Measurements from ENCODE around the gene TPK1. TPM values are rescaled to one million over a fixed set of nuclear protein-coding genes. Genes with fewer than 3 reads are reported as not detected.
"Not testable (repeated sequence)": the region's sequence is repeated elsewhere in the genome, so short reads cannot be mapped to it uniquely, and the experiment has no call there.

Gene TPK1
- total RNA-seq, 1 donor from 2014 or later, result 7.3 TPM

DNA sequence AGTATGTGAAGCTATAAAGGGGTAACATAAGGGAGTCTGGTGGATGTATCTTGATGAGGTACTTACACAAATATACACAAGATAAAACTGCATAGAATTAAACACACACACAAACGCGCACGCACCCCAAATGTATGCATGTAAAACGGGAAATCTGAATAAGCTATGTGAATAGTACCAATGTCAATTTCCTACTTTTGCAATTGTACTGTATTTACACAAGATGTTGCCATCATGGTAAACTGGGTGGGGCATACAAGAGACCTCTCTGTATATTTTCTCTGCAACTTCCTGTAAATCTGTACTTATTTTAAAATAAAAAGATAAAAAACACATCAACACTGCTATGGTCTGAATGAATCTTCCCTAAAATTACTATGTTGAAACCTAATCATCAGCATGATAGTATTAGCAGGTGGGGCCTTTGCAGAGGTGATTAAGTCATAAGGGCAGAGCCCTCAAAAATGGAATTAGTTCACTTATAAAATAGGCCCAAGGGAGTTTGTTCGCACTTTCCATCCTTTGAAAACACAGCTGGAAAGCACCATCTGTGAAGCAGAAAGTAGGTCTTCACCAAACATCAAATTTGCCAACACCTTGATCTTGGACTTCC is 30.1 kb downstream of the TPK1 start:
- H3K36me3 ChIP-seq (ENCODE audit: control insufficient read depth in 3 of 3, insufficient read depth in 3 of 3, low read length in 3 of 3), result no peaks in the 10 kb centered on the region
- H3K9me3 ChIP-seq (ENCODE audit: control insufficient read depth in 3 of 3, low read length in 3 of 3), result no peaks in the 10 kb centered on the region
- H3K27me3 ChIP-seq (ENCODE audit: control insufficient read depth in 3 of 3, insufficient read depth in 3 of 3, low read length in 3 of 3), result no peaks in the 10 kb centered on the region
- H3K9ac ChIP-seq (ENCODE audit: low read depth in 1 of 3, low read length in 3 of 3), result no peak overlapping the region
- H3K4me1 ChIP-seq (ENCODE audit: control insufficient read depth in 3 of 3, insufficient read depth in 3 of 3, low read length in 3 of 3), result no peaks in the 10 kb centered on the region
- no peak overlapping the region for H3K4me3 ChIP-seq (ENCODE audit: low read length in 3 of 3)
- H3K27ac ChIP-seq (ENCODE audit: low read depth, low read length), result no peak overlapping the region

DNA sequence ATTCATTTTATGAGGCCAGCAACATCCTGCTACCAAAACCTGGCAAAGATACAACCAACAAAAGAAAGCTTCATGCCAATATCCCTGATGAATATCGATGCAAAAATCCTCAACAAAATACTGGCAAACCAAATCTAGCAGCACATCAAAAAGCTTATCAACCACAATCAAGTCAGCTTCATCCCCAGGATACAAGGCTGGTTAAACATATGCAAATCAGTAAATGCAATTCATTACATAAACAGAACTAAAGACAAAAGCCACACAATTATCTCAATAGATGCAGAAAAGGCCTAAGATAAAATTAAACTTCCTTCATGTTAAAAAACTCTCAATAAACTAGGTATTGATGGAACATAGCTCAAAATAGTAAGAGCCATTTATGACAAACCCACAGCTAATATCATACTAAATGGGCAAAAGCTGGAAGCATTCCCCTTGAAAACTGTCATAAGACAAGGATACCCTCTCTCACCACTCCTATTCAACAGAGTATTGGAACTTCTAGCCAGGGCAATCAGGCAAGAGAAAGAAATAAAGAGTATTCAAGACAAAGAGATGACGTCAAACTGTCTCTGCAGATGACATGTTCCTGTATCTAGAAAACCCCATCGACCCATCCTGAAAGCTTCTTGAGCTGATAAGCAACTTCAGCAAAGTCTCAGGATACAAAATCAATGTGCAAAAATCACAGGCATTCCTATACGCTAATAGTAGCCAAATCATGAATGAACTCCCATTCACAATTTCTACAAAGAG is 35.0 kb downstream of the TPK1 start:
- H3K36me3 ChIP-seq (ENCODE audit: control insufficient read depth in 3 of 3, insufficient read depth in 3 of 3, low read length in 3 of 3); H3K9ac ChIP-seq (ENCODE audit: low read depth in 1 of 3, low read length in 3 of 3); H3K27ac ChIP-seq (ENCODE audit: low read depth, low read length); H3K4me1 ChIP-seq (ENCODE audit: control insufficient read depth in 3 of 3, insufficient read depth in 3 of 3, low read length in 3 of 3); H3K9me3 ChIP-seq (ENCODE audit: control insufficient read depth in 3 of 3, low read length in 3 of 3); H3K4me3 ChIP-seq (ENCODE audit: low read length in 3 of 3); H3K27me3 ChIP-seq (ENCODE audit: control insufficient read depth in 3 of 3, insufficient read depth in 3 of 3, low read length in 3 of 3): not testable (repeated sequence)

DNA sequence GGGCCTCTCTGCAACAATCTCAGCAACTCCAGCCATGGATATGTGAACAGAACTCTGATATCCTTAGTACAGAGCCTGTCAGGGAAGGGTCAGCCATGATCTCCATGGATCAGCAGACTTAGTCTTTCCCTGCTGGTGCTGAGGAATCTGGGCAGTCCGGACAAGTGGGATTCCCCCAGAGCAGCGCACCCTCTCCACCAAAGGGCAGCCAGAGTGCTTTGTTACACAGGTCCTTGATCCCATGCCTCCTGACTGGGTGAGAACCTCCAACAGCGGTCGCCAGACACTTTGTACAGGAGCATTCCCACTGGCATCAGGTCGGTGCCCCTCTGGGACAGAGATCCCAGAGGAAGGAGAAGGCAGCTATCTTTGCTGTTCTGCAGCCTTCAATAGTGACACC is 38.9 kb downstream of the TPK1 start:
- Histone ChIP-seq H3K4me1 (ENCODE audit: control insufficient read depth in 3 of 3, insufficient read depth in 3 of 3, low read length in 3 of 3) (no peaks in the 10 kb centered on the region), H3K4me3 (ENCODE audit: low read length in 3 of 3) (no peak overlapping the region), H3K27me3 (ENCODE audit: control insufficient read depth in 3 of 3, insufficient read depth in 3 of 3, low read length in 3 of 3) (no peaks in the 10 kb centered on the region), H3K36me3 (ENCODE audit: control insufficient read depth in 3 of 3, insufficient read depth in 3 of 3, low read length in 3 of 3) (peaks cover 0 to 4% (median 3%) of the 10 kb centered on the region in 3 donors), H3K9me3 (ENCODE audit: control insufficient read depth in 3 of 3, low read length in 3 of 3) (no peaks in the 10 kb centered on the region), H3K27ac (ENCODE audit: low read depth, low read length) (no peak overlapping the region), H3K9ac (ENCODE audit: low read depth in 1 of 3, low read length in 3 of 3) (no peak overlapping the region)

DNA sequence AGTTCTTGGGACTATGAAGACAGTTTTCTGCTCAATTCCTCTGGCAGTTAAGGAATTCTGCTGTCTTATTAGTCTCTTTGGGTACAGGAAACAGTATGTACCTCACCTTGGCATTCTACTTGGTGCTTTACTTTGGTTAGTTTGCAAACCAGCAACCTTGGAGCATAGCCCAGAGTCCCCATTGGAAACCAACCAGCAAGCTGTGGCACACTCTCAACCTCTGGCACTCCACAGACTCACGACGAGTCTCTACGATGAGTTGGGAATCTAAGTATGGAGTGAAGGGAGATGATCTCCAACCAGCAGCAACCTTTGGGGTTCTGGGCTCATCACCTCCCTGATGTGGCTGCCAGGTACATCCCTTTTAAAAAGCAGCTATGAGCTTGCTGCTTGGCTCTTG is 43.8 kb downstream of the TPK1 start:
- Histone ChIP-seq H3K27ac (ENCODE audit: low read depth, low read length) (no peak overlapping the region), H3K4me1 (ENCODE audit: control insufficient read depth in 3 of 3, insufficient read depth in 3 of 3, low read length in 3 of 3) (no peaks in the 10 kb centered on the region), H3K9ac (ENCODE audit: low read depth in 1 of 3, low read length in 3 of 3) (no peak overlapping the region), H3K27me3 (ENCODE audit: control insufficient read depth in 3 of 3, insufficient read depth in 3 of 3, low read length in 3 of 3) (no peaks in the 10 kb centered on the region), H3K4me3 (ENCODE audit: low read length in 3 of 3) (no peak overlapping the region), H3K9me3 (ENCODE audit: control insufficient read depth in 3 of 3, low read length in 3 of 3) (no peaks in the 10 kb centered on the region), H3K36me3 (ENCODE audit: control insufficient read depth in 3 of 3, insufficient read depth in 3 of 3, low read length in 3 of 3) (peaks cover 0 to 4% (median 3%) of the 10 kb centered on the region in 3 donors)

DNA sequence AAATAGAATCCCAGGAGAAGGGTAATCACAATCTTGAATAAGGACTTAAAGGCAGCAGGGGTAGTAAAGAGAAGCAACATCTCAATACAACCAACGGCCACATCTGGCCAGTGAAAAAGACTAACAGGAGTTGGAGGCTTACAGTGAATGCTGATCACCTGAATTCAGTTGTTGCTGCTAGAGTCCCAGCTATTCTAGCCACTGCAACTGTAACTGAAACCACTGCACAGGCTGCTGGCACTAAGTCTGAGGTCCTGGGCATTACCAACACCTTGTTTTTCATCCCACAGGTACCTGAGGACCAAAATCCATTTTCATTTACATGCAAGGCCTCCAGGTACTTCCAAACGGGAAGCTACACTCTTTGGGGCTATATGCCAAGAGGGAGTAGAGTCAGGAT is 44.4 kb downstream of the TPK1 start:
- H3K27me3 ChIP-seq (ENCODE audit: control insufficient read depth in 3 of 3, insufficient read depth in 3 of 3, low read length in 3 of 3), result no peaks in the 10 kb centered on the region
- H3K9ac ChIP-seq (ENCODE audit: low read depth in 1 of 3, low read length in 3 of 3), result no peak overlapping the region
- no peaks in the 10 kb centered on the region for H3K9me3 ChIP-seq (ENCODE audit: control insufficient read depth in 3 of 3, low read length in 3 of 3)
- no peaks in the 10 kb centered on the region for H3K4me1 ChIP-seq (ENCODE audit: control insufficient read depth in 3 of 3, insufficient read depth in 3 of 3, low read length in 3 of 3)
- H3K27ac ChIP-seq (ENCODE audit: low read depth, low read length), result no peak overlapping the region
- H3K4me3 ChIP-seq (ENCODE audit: low read length in 3 of 3), result no peak overlapping the region
- H3K36me3 ChIP-seq (ENCODE audit: control insufficient read depth in 3 of 3, insufficient read depth in 3 of 3, low read length in 3 of 3), result peaks cover 0 to 1% (median under 1%) of the 10 kb centered on the region in 3 donors

DNA sequence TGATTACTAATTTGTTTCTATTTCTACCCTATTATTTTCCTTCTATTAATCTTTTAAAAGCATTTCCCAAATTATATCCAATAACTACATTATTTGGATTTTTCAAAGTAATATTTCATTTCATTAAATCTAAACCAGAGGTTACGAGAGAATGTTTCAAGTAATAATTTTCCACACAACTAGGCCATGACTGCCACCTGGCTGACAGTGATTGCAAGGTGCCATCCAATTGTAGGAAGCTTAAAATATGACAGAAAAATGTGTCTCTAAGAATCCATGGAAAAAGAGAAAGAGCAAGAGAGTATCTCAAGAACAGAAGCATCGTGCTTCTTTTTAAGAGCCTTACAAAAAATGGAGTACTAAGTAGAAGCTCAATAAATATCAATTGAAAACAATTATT is 48.7 kb downstream of the TPK1 start:
- Histone ChIP-seq H3K9me3 (ENCODE audit: control insufficient read depth in 3 of 3, low read length in 3 of 3) (no peaks in the 10 kb centered on the region), H3K4me3 (ENCODE audit: low read length in 3 of 3) (no peak overlapping the region), H3K27ac (ENCODE audit: low read depth, low read length) (no peak overlapping the region), H3K4me1 (ENCODE audit: control insufficient read depth in 3 of 3, insufficient read depth in 3 of 3, low read length in 3 of 3) (peaks cover 0 to 3% (median 0%) of the 10 kb centered on the region in 3 donors), H3K36me3 (ENCODE audit: control insufficient read depth in 3 of 3, insufficient read depth in 3 of 3, low read length in 3 of 3) (no peaks in the 10 kb centered on the region), H3K27me3 (ENCODE audit: control insufficient read depth in 3 of 3, insufficient read depth in 3 of 3, low read length in 3 of 3) (no peaks in the 10 kb centered on the region), H3K9ac (ENCODE audit: low read depth in 1 of 3, low read length in 3 of 3) (no peak overlapping the region)

DNA sequence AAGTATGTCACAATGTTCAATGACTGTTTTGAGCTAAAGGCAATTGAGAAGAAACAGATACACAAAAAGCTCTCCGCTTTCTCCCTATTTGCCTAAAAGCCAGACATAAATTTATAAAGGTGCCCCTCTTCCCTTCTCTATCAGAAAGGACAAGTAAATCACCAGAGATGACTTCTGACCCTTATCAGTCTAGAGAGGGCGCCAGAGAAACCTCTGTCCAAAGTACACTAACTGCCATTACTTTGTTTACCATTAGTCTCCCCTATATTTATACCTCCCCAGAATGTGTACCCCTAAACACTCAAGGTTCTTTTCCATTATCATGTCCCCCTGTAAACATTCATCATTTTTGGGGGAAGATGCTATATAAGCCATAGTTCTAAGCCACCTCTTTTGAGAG is 49.3 kb downstream of the TPK1 start:
- Histone ChIP-seq H3K4me1 (ENCODE audit: control insufficient read depth in 3 of 3, insufficient read depth in 3 of 3, low read length in 3 of 3) (peaks cover 0 to 3% (median 0%) of the 10 kb centered on the region in 3 donors), H3K9ac (ENCODE audit: low read depth in 1 of 3, low read length in 3 of 3) (no peak overlapping the region), H3K27me3 (ENCODE audit: control insufficient read depth in 3 of 3, insufficient read depth in 3 of 3, low read length in 3 of 3) (no peaks in the 10 kb centered on the region), H3K9me3 (ENCODE audit: control insufficient read depth in 3 of 3, low read length in 3 of 3) (no peaks in the 10 kb centered on the region), H3K36me3 (ENCODE audit: control insufficient read depth in 3 of 3, insufficient read depth in 3 of 3, low read length in 3 of 3) (no peaks in the 10 kb centered on the region), H3K27ac (ENCODE audit: low read depth, low read length) (no peak overlapping the region), H3K4me3 (ENCODE audit: low read length in 3 of 3) (no peak overlapping the region)

DNA sequence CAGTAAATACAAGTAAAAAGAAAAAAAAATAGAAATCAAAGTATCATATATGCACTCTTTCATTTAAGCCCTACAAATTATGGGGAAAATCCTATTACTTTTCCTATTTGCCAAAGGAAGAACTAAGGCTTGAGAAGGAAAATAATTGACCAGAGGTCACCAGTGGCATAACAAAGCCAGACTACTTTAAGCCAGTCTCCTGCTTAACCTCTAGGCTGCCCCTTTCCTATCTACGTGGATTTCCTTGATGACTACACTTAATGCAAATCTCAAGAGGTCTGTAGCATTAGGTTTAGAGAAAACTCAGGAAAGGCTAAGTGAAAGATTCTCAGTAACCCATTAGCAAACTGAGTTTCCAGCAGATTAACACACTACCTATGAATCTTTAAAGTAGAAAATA is 49.8 kb downstream of the TPK1 start:
- Histone ChIP-seq H3K9me3 (ENCODE audit: control insufficient read depth in 3 of 3, low read length in 3 of 3) (no peaks in the 10 kb centered on the region), H3K27ac (ENCODE audit: low read depth, low read length) (no peak overlapping the region), H3K4me3 (ENCODE audit: low read length in 3 of 3) (no peak overlapping the region), H3K9ac (ENCODE audit: low read depth in 1 of 3, low read length in 3 of 3) (no peak overlapping the region), H3K36me3 (ENCODE audit: control insufficient read depth in 3 of 3, insufficient read depth in 3 of 3, low read length in 3 of 3) (no peaks in the 10 kb centered on the region), H3K4me1 (ENCODE audit: control insufficient read depth in 3 of 3, insufficient read depth in 3 of 3, low read length in 3 of 3) (peaks cover 0 to 3% (median 0%) of the 10 kb centered on the region in 3 donors), H3K27me3 (ENCODE audit: control insufficient read depth in 3 of 3, insufficient read depth in 3 of 3, low read length in 3 of 3) (no peaks in the 10 kb centered on the region)

DNA sequence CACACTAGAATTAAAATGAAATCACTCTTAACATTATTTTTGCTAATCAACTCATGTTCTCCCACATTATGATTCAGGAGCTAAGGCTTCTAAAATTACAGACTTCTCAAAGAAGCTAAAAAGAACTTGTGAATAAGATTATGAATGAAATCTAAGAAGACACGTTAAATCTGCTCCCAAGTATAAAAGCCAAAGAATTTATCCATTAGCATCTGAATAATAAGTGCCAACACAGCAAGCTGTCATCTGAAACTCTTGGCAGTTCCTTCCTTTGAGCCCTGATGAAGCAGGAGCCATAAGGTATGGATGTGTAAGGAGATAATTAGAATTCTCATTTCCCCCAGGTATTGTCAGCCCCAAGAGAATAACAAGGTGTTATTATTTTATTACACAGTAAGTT is 50.3 kb downstream of the TPK1 start:
- no peak overlapping the region for H3K9ac ChIP-seq (ENCODE audit: low read depth in 1 of 3, low read length in 3 of 3)
- H3K9me3 ChIP-seq (ENCODE audit: control insufficient read depth in 3 of 3, low read length in 3 of 3), result no peaks in the 10 kb centered on the region
- H3K4me3 ChIP-seq (ENCODE audit: low read length in 3 of 3), result no peak overlapping the region
- peaks cover 0 to 3% (median 0%) of the 10 kb centered on the region in 3 donors for H3K4me1 ChIP-seq (ENCODE audit: control insufficient read depth in 3 of 3, insufficient read depth in 3 of 3, low read length in 3 of 3)
- H3K27ac ChIP-seq (ENCODE audit: low read depth, low read length), result no peak overlapping the region
- H3K27me3 ChIP-seq (ENCODE audit: control insufficient read depth in 3 of 3, insufficient read depth in 3 of 3, low read length in 3 of 3), result no peaks in the 10 kb centered on the region
- no peaks in the 10 kb centered on the region for H3K36me3 ChIP-seq (ENCODE audit: control insufficient read depth in 3 of 3, insufficient read depth in 3 of 3, low read length in 3 of 3)

DNA sequence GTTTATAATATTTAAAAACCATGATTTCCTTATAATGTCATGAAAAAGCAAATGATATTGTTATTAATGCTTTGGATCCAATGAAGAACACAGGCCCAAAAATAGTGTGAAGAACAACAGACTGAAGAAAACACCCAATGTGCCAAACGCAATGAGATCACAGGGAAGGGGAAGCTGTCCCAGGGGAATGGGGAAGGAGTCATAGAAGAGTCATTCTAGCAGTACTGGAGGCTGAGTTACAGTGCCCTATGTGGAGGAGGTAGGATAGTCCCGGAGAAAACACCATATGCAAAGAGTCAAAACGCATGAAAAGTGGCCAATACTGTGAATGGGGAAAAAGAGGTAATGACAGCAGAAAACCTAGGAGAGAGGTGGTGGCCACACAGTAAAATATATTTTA is 50.9 kb downstream of the TPK1 start:
- no peaks in the 10 kb centered on the region for H3K9me3 ChIP-seq (ENCODE audit: control insufficient read depth in 3 of 3, low read length in 3 of 3)
- H3K4me1 ChIP-seq (ENCODE audit: control insufficient read depth in 3 of 3, insufficient read depth in 3 of 3, low read length in 3 of 3), result peaks cover 0 to 3% (median 0%) of the 10 kb centered on the region in 3 donors
- H3K36me3 ChIP-seq (ENCODE audit: control insufficient read depth in 3 of 3, insufficient read depth in 3 of 3, low read length in 3 of 3), result no peaks in the 10 kb centered on the region
- H3K4me3 ChIP-seq (ENCODE audit: low read length in 3 of 3), result no peak overlapping the region
- H3K27ac ChIP-seq (ENCODE audit: low read depth, low read length), result no peak overlapping the region
- H3K27me3 ChIP-seq (ENCODE audit: control insufficient read depth in 3 of 3, insufficient read depth in 3 of 3, low read length in 3 of 3), result no peaks in the 10 kb centered on the region
- H3K9ac ChIP-seq (ENCODE audit: low read depth in 1 of 3, low read length in 3 of 3), result no peak overlapping the region
